SJCRH30 (cell line): ENCODE data around the gene ANKRD37. TPM values are rescaled to one million over a fixed set of nuclear protein-coding genes. Genes with fewer than 3 reads are reported as not detected.

Experiments used
- DNase-seq, 2 experiments: peaks; one replicate each; pipeline ENCODE4 v3.0.0-alpha.2; 2015 to 2020
- H3K27ac ChIP-seq: fragments of 250-450 bp; sonication (Bioruptor Pico); 2 replicates; pipeline ENCODE4 v1.5.1; 2020; ENCODE audit warnings: mild to moderate bottlenecking, moderate library complexity
- H3K27me3 ChIP-seq: fragments of 250-450 bp; sonication (Bioruptor Pico); 2 replicates; pipeline ENCODE4 v1.5.1; 2020; ENCODE audit warnings: mild to moderate bottlenecking, moderate library complexity
- H3K36me3 ChIP-seq: fragments of 250-450 bp; sonication (Bioruptor Pico); 2 replicates; pipeline ENCODE4 v1.5.1; 2020; ENCODE audit warnings: mild to moderate bottlenecking, moderate library complexity
- H3K4me1 ChIP-seq: fragments of 250-450 bp; sonication (Bioruptor Pico); 2 replicates; pipeline ENCODE4 v1.5.1; 2020; ENCODE audit warnings: mild to moderate bottlenecking, moderate library complexity
- H3K4me3 ChIP-seq: fragments of 250-450 bp; sonication (Bioruptor Pico); 2 replicates; pipeline ENCODE4 v1.5.1; 2020; ENCODE audit warnings: mild to moderate bottlenecking, moderate library complexity
- H3K9me3 ChIP-seq: fragments of 250-450 bp; sonication (Bioruptor Pico); replicated peaks from 2 replicates; pipeline ENCODE4 v1.5.1; 2020; ENCODE audit warnings: mild to moderate bottlenecking, moderate library complexity
- total RNA-seq: library from RNA; depleted of rRNA; stranded (reverse); fragments of >200 nt; shearing (Covaris generic); gene quantifications from 2 replicates; pipeline ENCODE4 v1.2.3, GENCODE V29; 2014; rRNA removed

ANKRD37 gene
- total RNA-seq, 1 experiment from 2014 or later = 4.1 TPM

DNA sequence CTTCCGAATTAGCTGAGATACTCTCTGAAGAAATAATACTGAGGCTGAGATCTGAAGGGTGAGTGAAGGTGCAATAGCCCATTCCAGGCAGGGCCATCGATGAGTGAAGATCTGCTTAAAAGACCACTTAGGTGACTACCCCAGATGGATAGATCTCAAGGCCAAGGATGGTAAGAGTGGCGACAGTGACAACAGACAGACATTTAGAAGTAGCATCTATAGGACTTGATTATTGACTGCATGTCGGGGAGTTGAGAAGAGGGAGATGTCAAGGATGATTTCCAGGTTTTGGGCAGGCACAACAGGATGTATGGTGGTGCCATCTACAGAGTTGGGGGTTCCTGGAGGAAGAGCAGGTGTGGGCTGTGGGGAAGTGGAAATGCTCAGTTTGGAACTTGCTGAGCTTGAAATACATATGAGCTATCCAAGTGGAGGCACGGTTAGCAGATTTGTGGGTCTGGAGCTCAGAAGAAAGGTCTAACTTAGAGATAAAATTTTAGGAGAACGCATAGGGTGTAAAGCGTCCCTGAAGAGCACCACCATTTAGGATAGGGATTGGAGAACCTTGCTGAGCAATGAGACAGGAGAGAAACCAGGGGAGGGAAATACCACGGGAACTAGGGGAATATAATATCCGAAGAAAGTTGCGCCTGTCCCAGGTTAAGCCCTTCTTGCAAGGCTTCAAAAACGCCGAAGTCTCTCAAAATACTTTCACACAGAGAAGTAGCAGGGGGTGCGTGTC, 28.4 kb downstream of the ANKRD37 start:
- H3K4me3 ChIP-seq = peak overlapping the region; percentile 82
- DNase-seq = no peak
- H3K4me1 ChIP-seq = no peaks in the 10 kb centered on the region
- no peaks in the 10 kb centered on the region for H3K9me3 ChIP-seq
- no peaks in the 10 kb centered on the region for H3K36me3 ChIP-seq
- H3K27me3 ChIP-seq = no peaks in the 10 kb centered on the region
- H3K27ac ChIP-seq = peak overlapping the region; percentile 100

DNA sequence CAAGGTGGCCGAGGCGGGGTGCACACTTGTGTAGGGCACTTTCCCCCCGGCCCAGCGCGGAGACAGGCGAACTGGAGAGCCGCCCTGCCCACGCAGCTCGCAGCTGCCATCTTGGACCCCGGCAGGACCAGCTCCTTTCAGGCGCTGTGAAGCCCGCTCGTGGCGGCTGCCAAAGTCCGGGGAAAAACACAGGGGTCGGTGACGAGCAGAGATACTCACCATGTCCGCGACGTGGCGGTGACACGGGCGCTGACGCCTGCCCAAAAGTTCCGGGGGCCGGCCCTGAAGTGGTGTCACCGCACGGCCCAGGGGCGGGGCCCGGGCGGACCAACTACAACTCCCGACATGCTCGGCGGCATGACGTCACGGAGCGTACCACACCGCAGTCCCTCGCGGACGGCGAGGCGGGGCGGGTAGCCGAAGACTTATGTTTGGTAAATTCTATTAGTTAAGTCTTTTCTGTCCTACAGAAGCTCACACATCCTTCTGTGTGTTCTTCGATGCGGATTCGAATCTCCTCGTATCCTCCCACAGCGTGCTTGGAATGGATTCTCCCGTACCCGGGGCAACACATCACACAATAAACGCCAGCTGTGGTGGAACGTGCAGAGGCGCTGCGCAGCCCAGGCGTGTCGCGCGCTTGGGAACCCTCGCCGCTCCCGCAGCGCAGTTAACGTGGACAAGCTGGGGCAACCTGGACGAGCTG, 29.2 kb downstream of the ANKRD37 start, which contains the start of gene UFSP2:
Gene UFSP2, minus strand, starts transcription at position 318 of the 706 bp plus-strand sequence. Its CDS starts 96 bp downstream, at position 222.
- Histone ChIP-seq H3K36me3 (no peaks in the 10 kb centered on the region), H3K27ac (peak within 1 kb of the TSS; percentile 100)
- DNase-seq = peak; percentile 81 to 86

DNA sequence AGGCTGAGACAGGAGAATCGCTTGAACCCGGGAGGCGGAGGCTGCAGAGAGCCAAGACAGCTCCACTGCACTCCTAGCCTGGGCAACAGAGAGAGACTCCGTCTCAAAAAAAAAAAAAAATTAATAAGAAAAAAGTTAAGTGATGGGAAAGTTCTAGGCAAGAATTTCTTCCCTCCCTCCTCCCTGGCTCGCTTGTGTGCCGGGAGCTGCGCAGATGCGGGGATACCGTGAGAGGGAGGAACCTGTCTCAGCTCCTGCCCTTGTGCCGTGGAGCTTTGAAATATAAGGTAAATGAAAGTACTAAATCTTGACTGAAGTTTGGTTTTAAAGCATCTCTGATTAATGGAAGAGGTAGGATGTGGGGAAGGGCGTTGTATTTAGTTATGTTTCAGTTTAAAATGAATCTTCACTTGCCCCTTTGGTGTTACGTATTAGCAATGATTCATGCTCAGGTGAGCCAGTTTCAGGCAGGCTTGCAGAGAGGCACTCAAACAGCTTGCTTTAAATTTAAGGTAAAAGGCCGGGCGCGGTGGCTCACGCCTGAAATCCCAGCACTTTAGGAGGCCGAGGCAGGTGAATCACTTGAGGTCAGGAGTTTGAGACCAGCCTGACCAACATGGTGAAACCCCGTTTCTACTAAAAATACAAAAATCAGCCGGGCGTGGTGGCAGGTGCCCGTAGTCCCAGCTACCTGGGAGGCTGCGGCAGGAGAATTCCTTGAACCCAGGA, 30.5 kb downstream of the ANKRD37 start:
- Histone ChIP-seq H3K4me3 (no peak overlapping the region), H3K4me1 (no peaks in the 10 kb centered on the region), H3K9me3 (no peaks in the 10 kb centered on the region), H3K36me3 (no peaks in the 10 kb centered on the region), H3K27ac (no peak overlapping the region), H3K27me3 (no peaks in the 10 kb centered on the region)
- no peak for DNase-seq

More for the DNA sequence above, 29.2 kb downstream of the ANKRD37 start, which contains the start of gene UFSP2:
- Histone ChIP-seq H3K27me3 (no peaks in the 10 kb centered on the region), H3K9me3 (no peaks in the 10 kb centered on the region), H3K4me3 (peak within 1 kb of the TSS; percentile 82), H3K4me1 (no peaks in the 10 kb centered on the region)

DNA sequence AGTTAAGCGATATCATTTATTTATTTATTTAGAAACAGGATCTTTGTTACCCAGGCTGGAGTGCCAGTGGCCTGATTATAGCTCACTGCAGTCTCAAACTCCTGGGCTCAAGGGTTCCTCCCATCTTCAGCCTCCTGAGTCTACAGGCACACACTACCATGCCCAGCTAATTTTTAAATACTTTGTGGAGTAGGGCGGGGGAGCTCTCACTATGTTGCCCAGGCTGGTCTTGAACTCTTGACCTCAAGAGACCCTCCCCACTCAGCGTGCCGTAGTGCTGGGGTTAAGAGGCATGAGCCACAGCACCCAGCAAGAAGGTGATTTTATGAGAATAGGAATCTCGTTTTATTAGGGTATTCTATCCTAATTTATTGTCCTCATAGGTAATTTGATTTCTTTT, 33.0 kb downstream of the ANKRD37 start:
- no peaks in the 10 kb centered on the region for H3K36me3 ChIP-seq
- no peak overlapping the region for H3K27ac ChIP-seq
- H3K9me3 ChIP-seq = no peaks in the 10 kb centered on the region
- DNase-seq = no peak
- no peaks in the 10 kb centered on the region for H3K27me3 ChIP-seq
- no peak overlapping the region for H3K4me3 ChIP-seq
- H3K4me1 ChIP-seq = no peaks in the 10 kb centered on the region

DNA sequence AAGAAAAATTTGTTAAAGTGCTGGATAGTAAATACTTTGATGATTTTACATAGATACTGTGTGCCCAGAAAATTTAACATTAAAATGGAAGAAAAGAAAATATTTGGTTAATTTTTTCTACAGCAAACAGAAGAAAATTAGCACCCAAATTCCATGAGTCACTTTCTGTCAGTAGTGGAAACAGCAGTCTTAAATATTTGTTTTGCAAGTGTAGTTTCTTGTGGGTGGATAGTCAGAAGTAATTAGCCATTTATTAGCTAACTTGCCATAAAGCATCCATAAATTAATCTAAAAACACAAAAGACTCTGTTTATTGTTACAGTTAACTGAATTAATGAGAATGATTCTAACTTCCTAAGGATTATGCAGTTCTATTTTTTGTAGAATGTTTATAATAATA, 38.8 kb downstream of the ANKRD37 start:
- DNase-seq = no peak
- Histone ChIP-seq H3K4me3 (no peak overlapping the region), H3K36me3 (no peaks in the 10 kb centered on the region), H3K9me3 (no peaks in the 10 kb centered on the region), H3K27me3 (no peaks in the 10 kb centered on the region), H3K27ac (no peak overlapping the region), H3K4me1 (no peaks in the 10 kb centered on the region)

DNA sequence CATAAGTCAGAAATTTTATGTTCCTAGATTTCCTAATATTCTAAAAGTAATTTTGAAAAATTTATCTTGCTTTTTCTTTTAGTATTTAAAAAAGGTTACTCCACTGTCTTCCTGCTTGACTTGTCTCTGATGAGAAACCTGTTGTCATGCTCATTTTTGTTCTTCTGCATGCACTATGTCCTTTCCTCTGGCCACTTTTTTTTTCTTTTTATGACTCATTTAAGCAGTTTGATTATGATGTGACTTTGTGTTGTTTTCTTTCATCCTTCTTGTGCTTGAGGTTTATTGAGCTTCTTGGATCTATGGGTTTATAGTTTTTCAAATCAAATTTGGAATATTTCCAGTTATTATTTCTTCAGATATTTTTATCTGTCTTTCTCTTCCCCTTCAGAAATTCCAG, 41.2 kb downstream of the ANKRD37 start:
- H3K4me1 ChIP-seq = no peaks in the 10 kb centered on the region
- H3K27ac ChIP-seq = no peak overlapping the region
- DNase-seq = no peak
- no peaks in the 10 kb centered on the region for H3K27me3 ChIP-seq
- no peaks in the 10 kb centered on the region for H3K9me3 ChIP-seq
- no peaks in the 10 kb centered on the region for H3K36me3 ChIP-seq
- no peak overlapping the region for H3K4me3 ChIP-seq

DNA sequence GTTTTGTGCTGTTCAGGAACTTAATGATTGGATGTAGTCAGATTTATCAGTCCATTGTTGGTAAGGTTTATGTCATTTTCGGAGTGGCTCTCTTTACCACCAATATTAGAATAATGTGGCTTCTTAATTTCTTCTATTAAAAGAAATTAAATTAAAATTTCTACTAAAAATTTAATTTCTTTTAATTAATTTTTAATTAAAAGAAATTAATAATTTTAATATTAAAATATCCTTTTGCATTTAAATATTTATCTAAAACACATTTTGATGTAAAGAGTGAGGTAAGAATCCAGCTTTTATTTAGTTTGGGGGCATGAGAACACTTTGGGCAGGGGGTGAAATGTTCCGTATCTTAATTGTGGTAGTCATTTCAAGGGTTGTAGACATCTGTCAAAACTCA, 44.8 kb downstream of the ANKRD37 start:
- DNase-seq = no peak
- Histone ChIP-seq H3K27me3 (no peaks in the 10 kb centered on the region), H3K9me3 (no peaks in the 10 kb centered on the region)

DNA sequence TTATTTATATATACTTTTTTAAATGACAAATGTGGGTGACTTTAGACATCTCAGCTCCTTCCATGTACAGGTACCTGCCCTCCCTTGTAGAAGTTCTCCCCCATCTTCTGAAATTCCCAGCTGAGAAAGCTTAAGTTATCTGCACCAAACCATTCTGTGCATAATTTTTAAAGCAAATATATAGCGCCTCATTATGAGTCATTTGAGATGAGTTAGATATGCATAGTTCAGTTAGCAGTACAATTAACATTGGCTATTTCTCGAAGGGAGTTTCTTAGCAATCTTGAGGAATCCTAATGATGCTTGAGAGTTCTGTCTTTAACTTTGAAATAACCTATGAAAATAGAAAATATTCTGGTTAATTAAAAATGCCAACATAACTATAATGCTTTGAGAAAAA, 48.6 kb downstream of the ANKRD37 start:
- no peak overlapping the region for H3K27ac ChIP-seq
- no peak overlapping the region for H3K4me3 ChIP-seq
- DNase-seq = no peak
- H3K4me1 ChIP-seq = no peaks in the 10 kb centered on the region
- no peaks in the 10 kb centered on the region for H3K9me3 ChIP-seq
- H3K36me3 ChIP-seq = no peaks in the 10 kb centered on the region
- H3K27me3 ChIP-seq = no peaks in the 10 kb centered on the region

More for the DNA sequence above, 44.8 kb downstream of the ANKRD37 start:
- Histone ChIP-seq H3K4me3 (no peak overlapping the region), H3K4me1 (no peaks in the 10 kb centered on the region), H3K36me3 (no peaks in the 10 kb centered on the region), H3K27ac (no peak overlapping the region)

Other genes starting within 250 kb of the ANKRD37 start
- gene CFAP97, start 192.8 kb upstream of the ANKRD37 start, total RNA-seq = 18.2 and 19.7 TPM in 2 replicates
- 16.8 and 17.7 TPM in 2 replicates for gene SNX25, start 187.2 kb upstream of the ANKRD37 start, total RNA-seq
- 0.16 and 0.56 TPM in 2 replicates for gene LRP2BP, start 917 bp upstream of the ANKRD37 start, total RNA-seq
- 21.3 and 22.8 TPM in 2 replicates for gene UFSP2, start 29.1 kb downstream of the ANKRD37 start, total RNA-seq
- gene CCDC110, start 74.9 kb downstream of the ANKRD37 start, total RNA-seq = not detected in 2 replicates
- gene PDLIM3, start 138.7 kb downstream of the ANKRD37 start, total RNA-seq = 137 and 144 TPM in 2 replicates